PC-9 (cell line): ENCODE results near the gene CRIP1. TPM values are rescaled to one million over a fixed set of nuclear protein-coding genes. Genes with fewer than 3 reads are reported as not detected.

Experiments used
- BruUV-seq: library from RNA; stranded (reverse); fragments of 400-500 nt; replicated peaks from 2 replicates; lab custom pipeline; 2021; lab: Mats Ljungman, UMichigan
- CTCF ChIA-PET: fragments of 300-600 bp; sonication (Branson Sonifier 250); formaldehyde crosslinking; loops from one replicate; lab custom pipeline; 2022; ENCODE audit warnings: antibody characterized with exemption; lab: Charles Lee
- POLR2A ChIA-PET: fragments of 300-600 bp; sonication (Branson Sonifier 250); formaldehyde crosslinking; loops from one replicate; lab custom pipeline; 2022; ENCODE audit warnings: antibody characterized with exemption; ENCODE audit not compliant: unreplicated experiment; lab: Charles Lee
- DNase-seq, 2 experiments: peaks; one replicate each; pipeline versions ENCODE4 v3.0.0 to v3.0.0-alpha.2; 2015 to 2022; ENCODE audit warnings: mixed read lengths in 1 of 2
- H2AFZ ChIP-seq: fragments of 200-600 bp; sonication (generic); 2 replicates; pipeline ENCODE4 v1.8.1; 2017; ENCODE audit warnings: antibody characterized with exemption
- H3F3A ChIP-seq: fragments of 200-600 bp; sonication (generic); 2 replicates; pipeline ENCODE4 v1.8.1; 2017; ENCODE audit warnings: antibody characterized with exemption, mild to moderate bottlenecking, low read depth; ENCODE audit not compliant: insufficient read depth
- H3K27ac ChIP-seq: fragments of 200-600 bp; sonication (generic); 2 replicates; pipeline ENCODE4 v1.6.1; 2016; ENCODE audit warnings: mixed run types
- H3K27me3 ChIP-seq: fragments of 200-600 bp; sonication (generic); 2 replicates; pipeline ENCODE4 v1.6.1; 2016; ENCODE audit warnings: low read depth, mixed run types; ENCODE audit not compliant: insufficient read depth
- H3K36me3 ChIP-seq: fragments of 200-600 bp; sonication (generic); 2 replicates; pipeline ENCODE4 v1.6.1; 2016; ENCODE audit warnings: low read depth, mixed run types
- H3K4me1 ChIP-seq: fragments of 200-600 bp; sonication (generic); replicated peaks from 2 replicates; pipeline ENCODE4 v1.6.1; 2016; ENCODE audit warnings: mixed run types; ENCODE audit not compliant: insufficient read depth
- H3K4me2 ChIP-seq: fragments of 200-600 bp; sonication (generic); 2 replicates; pipeline ENCODE4 v1.6.1; 2017; ENCODE audit warnings: mixed run types
- H3K4me3 ChIP-seq: fragments of 200-600 bp; sonication (generic); 2 replicates; pipeline ENCODE4 v1.6.1; 2016; ENCODE audit warnings: mixed run types
- H3K79me2 ChIP-seq: fragments of 200-600 bp; sonication (generic); 2 replicates; pipeline ENCODE4 v1.6.1; 2017; ENCODE audit warnings: low read depth, mixed run types
- H3K9me2 ChIP-seq: fragments of 200-600 bp; sonication (generic); 2 replicates; pipeline ENCODE4 v1.8.1; 2017; ENCODE audit warnings: mild to moderate bottlenecking; ENCODE audit not compliant: insufficient read depth
- H3K9me3 ChIP-seq: fragments of 200-600 bp; sonication (generic); 2 replicates; pipeline ENCODE4 v1.8.1; 2016; ENCODE audit warnings: low read depth; ENCODE audit not compliant: insufficient read depth
- H4K20me1 ChIP-seq: fragments of 200-600 bp; sonication (generic); 2 replicates; pipeline ENCODE4 v1.8.1; 2017; ENCODE audit not compliant: insufficient read depth
- EZH2 ChIP-seq: fragments of 200-600 bp; sonication (generic); IDR thresholded peaks from 2 replicates; pipeline ENCODE4 v1.8.0; 2017; ENCODE audit warnings: antibody characterized with exemption, low read depth
- intact Hi-C: fragments of 100-400 bp; cut with micrococcal nuclease; formaldehyde crosslinking; loops from one replicate; pipeline ENCODE4 v1.10.0; 2022; ENCODE audit not compliant: unreplicated experiment
- total RNA-seq: library from RNA; stranded (reverse); gene quantifications from 2 replicates; pipeline ENCODE4 v1.2.3, GENCODE V29; 2021
- TF ChIP-seq, protein P1 (sequence below): fragments of 200-600 bp; sonication (generic); conservative IDR thresholded peaks from 2 replicates; pipeline ENCODE4 v1.6.1; 2017; ENCODE audit warnings: mixed run types, antibody characterized with exemption, mild to moderate bottlenecking, moderate library complexity

Gene CRIP1
- total RNA-seq, 1 experiment from 2014 or later = 296 TPM

DNA sequence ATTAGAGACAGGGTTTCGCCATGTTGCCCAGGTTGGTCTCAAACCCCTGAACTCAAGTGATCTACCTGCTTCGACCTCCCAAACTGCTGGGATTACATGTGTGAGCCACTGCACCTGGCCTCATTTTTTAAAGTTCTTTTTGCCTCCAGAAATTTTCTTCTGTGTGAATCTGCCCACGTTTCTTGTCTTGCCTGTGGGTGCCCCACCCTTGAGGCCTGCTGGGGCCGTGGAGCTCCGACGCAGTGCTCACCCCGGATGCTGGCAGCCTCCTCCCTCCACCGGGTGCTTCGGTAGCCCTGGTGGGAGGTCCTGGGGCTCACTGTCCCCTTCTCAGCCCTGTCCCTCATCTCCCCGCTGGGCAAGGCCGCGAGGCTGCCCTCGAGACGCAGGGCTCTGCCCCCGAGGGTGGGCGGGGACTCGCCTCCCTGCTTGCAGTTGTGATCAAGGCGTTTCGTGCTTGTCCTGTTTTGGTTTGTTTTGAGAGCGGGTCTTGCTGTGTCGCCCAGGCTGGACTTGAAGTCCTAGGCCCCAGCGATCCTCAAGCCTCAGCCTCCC, 31.5 kb upstream of the CRIP1 start:
- CTCF ChIA-PET = no interaction called here
- H3K9me3 ChIP-seq = no peaks in the 10 kb centered on the region

DNA sequence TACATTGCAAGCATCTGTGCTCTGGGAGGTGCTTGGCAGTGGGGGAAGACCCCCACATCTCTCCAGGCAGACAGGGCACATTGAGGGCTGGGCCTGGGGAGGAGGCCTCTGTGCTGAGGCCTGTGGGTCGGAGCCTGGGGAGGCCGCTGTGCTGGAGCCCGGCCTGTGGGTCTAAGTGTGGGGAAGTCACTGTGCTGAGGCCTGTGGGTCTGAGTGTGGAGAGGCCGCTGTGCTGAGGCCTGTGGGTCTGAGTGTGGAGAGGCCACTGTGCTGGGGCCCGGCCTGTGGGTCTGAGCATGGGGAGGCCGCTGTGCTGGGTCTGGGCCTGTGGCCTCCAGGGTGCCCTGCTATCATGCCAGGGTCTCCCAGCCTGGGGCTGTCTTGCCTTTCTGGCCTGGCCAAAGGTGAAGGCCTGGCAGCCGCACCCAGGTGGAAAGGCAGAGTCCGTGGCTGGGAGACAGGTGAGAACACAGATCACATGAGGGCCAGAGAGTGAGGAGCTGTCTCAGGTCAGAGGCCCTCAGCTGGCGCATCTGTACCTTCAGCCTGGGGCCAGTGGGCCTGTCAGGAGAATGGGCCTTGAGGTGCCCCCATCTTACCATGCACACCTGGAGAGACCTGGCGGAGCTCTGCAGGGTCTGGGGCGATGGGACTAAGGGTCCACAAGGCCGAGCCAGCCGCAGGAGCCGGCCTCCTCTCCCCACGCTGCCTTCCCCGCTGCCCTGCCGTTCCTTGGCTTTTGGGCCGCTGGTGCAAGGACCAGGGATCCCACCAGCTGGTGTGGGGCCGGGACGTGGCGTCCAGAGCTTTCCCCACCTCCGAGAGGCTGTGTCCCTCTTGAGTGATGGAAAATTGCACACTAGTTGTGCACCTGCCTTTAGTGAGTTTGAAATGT, 30.7 kb upstream of the CRIP1 start:
- no peak overlapping the region for H2AFZ ChIP-seq
- ChIA-PET CTCF (no interaction called here), POLR2A (no interaction called here)

More for the DNA sequence above, 31.5 kb upstream of the CRIP1 start:
- intact Hi-C loops = no loop called here
- no peaks in the 10 kb centered on the region for H3K79me2 ChIP-seq
- POLR2A ChIA-PET = no interaction called here
- H3K9me2 ChIP-seq = no peaks in the 10 kb centered on the region
- no peak overlapping the region for H3K27ac ChIP-seq
- H3K4me1 ChIP-seq = no peaks in the 10 kb centered on the region
- no peak overlapping the region for H2AFZ ChIP-seq
- H3K36me3 ChIP-seq = no peaks in the 10 kb centered on the region
- no peak for DNase-seq
- H3K4me2 ChIP-seq = no peak overlapping the region
- no peaks in the 10 kb centered on the region for H3F3A ChIP-seq
- no TSS peak for BruUV-seq
- no peak for TF ChIP-seq EZH2
- TF ChIP-seq, protein P1, sequence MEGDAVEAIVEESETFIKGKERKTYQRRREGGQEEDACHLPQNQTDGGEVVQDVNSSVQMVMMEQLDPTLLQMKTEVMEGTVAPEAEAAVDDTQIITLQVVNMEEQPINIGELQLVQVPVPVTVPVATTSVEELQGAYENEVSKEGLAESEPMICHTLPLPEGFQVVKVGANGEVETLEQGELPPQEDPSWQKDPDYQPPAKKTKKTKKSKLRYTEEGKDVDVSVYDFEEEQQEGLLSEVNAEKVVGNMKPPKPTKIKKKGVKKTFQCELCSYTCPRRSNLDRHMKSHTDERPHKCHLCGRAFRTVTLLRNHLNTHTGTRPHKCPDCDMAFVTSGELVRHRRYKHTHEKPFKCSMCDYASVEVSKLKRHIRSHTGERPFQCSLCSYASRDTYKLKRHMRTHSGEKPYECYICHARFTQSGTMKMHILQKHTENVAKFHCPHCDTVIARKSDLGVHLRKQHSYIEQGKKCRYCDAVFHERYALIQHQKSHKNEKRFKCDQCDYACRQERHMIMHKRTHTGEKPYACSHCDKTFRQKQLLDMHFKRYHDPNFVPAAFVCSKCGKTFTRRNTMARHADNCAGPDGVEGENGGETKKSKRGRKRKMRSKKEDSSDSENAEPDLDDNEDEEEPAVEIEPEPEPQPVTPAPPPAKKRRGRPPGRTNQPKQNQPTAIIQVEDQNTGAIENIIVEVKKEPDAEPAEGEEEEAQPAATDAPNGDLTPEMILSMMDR = no peak
- H3K4me3 ChIP-seq = no peak overlapping the region
- peaks cover 4% of the 10 kb centered on the region; the same call in 1 of the 2 replicates for H4K20me1 ChIP-seq
- no peaks in the 10 kb centered on the region for H3K27me3 ChIP-seq

More for the DNA sequence above, 30.7 kb upstream of the CRIP1 start:
- H3K4me1 ChIP-seq = no peaks in the 10 kb centered on the region
- H4K20me1 ChIP-seq = peaks cover 4% of the 10 kb centered on the region
- no peaks in the 10 kb centered on the region for H3K9me3 ChIP-seq
- H3K79me2 ChIP-seq = no peaks in the 10 kb centered on the region
- no peak overlapping the region for H3K4me3 ChIP-seq
- DNase-seq = no peak
- intact Hi-C loops = no loop called here
- no peak overlapping the region for H3K4me2 ChIP-seq
- no peak overlapping the region for H3K27ac ChIP-seq
- no peaks in the 10 kb centered on the region for H3K36me3 ChIP-seq
- no peaks in the 10 kb centered on the region for H3K9me2 ChIP-seq
- no TSS peak for BruUV-seq
- no peaks in the 10 kb centered on the region for H3K27me3 ChIP-seq
- H3F3A ChIP-seq = no peaks in the 10 kb centered on the region
- TF ChIP-seq, protein P1 = no peak
- no peak for TF ChIP-seq EZH2
